ENCODE results near the gene CCDC191. TPM values are rescaled to one million over a fixed set of nuclear protein-coding genes. Genes with fewer than 3 reads are reported as not detected.

The CCDC191 gene
- total RNA-seq, 1 donor from 2014 or later = 0.99 TPM

DNA sequence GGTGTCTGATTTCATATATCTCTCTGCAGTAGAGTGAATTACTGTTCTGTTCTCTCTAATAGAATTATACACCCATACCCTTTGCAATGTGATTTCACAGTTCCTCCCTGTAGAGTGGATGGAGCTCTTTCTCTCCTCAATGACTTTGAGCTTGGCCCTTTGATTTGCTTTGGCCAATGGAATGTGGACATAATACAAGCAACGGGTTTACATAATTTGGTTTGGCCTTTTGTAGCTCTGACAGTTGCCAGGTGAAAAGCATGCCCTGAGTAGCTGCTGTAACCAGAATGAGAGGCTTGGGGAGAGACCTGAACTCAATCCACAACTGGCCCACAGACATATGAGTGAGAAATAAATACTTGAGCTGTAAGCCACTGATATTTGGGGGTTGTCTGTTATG is 76.4 kb downstream of the CCDC191 start:
- intact Hi-C loops (cut with micrococcal nuclease) = no loop called here
- DNase-seq (no peak), ATAC-seq (no peak)

GRCh38 chr3:113977822-113978221 is 78.5 kb downstream of the CCDC191 start:
- DNase-seq (no peak), ATAC-seq (no peak)
- intact Hi-C loops (cut with micrococcal nuclease) = no loop called here

GRCh38 chr3:113968986-113969385 is 87.3 kb downstream of the CCDC191 start:
- DNase-seq = no peak
- intact Hi-C loops (cut with micrococcal nuclease) = no loop called here
- ATAC-seq = peak; percentile 61

DNA sequence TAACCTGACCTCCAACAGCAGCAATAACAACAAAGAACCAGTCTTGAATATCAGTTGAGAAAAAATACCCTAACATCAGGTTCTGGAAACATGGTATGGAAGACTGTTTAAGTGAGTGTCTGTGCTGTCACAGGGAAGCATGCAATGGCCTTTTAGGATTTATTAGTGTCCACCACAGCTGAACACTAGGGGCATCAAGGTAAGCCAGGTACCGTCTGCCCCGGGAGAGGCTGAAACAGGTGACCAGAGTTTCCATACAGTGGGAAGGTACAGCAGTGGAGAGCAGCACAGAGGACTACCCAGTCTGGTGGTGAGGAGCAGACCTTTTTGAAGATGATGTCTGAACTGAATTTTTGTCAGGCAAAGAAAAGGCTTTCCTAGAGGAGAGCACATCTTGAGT is 90.2 kb downstream of the CCDC191 start:
- intact Hi-C loops (cut with micrococcal nuclease) = no loop called here
- ATAC-seq = no peak
- DNase-seq = no peak

- intact Hi-C loops (cut with micrococcal nuclease) = no loop called here
These were observed 92.4 kb downstream of the CCDC191 start for GRCh38 chr3:113963879-113964278.

GRCh38 chr3:113954091-113954685 is 102.1 kb downstream of the CCDC191 start:
- ATAC-seq = no peak
- no peak for DNase-seq
- intact Hi-C loops (cut with micrococcal nuclease) = no loop called here

More at GRCh38 chr3:113963879-113964278, 92.4 kb downstream of the CCDC191 start:
- no peak for DNase-seq
- ATAC-seq = no peak

GRCh38 chr3:113953677-113954076 is 102.6 kb downstream of the CCDC191 start:
- ATAC-seq (no peak), DNase-seq (no peak)
- intact Hi-C loops (cut with micrococcal nuclease) = no loop called here

DNA sequence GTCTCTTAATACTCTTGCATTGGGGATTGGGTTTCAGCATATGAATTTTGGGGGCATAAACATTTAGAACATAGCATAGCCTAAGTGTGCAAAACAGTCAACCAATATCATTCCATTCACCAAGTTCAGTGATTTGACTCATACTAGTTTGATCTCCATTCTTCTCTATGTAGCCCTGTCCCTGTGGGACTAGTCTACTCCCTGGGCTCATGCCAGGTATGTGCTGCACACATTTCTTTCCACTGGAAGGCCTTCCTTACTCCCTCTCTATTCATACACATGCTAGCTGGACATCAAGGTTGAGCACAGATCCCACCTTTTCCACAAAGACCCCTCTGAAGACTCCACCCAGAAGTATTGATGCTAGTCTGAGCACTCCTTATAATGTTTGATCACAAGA is 103.4 kb downstream of the CCDC191 start:
- intact Hi-C loops (cut with micrococcal nuclease) = no loop called here
- ATAC-seq (no peak), DNase-seq (no peak)

DNA sequence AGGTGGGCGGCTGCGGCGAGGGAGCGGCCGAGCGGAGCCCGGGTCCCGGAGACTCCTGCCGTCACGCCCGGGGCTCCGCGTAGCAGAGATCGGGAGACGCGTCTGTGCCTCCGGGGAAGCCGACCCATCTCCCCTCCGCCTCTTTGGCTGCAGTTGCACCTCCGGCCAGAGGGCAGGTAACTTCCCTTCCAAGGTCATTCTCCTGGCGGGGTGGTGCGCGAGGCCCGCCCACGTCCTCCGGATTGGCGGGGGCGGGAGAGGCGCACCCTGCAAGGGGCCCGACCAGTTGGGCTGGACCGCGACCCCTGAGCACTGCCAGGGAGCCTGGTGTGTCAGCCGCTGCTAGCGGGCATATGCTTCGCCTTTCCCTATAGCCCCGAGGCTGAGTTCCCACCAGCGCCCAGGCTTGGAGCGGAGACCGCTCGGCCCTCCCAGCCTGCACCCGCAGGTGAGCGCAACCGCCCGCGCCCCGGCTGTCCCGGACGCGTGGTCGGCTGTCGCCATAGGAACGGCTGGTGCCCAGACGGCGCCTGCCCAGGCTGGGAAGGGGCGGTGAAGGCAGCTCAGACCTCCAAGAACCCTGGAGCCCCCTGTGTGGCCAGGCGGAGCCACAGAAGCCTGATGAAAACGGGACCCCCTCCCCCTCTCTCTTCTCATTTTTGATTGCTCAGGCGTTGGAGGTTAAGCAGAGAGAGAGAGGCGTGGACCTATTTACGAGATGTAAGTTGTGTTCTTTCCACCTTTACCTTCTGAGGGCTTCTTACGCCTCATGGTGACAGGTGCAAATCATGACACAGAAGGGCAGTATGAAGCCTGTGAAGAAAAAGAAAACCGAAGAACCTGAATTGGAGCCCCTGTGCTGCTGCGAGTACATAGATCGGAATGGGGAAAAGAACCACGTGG is 108.1 kb downstream of the CCDC191 start:
- DNase-seq = peak; percentile 34
- intact Hi-C loops (cut with micrococcal nuclease) = no loop called here

GRCh38 chr3:113947372-113948014 is 108.8 kb downstream of the CCDC191 start, which contains the start of gene ZDHHC23:
Gene ZDHHC23 (plus strand): TSS chr3:113948013. CDS start chr3:113948803, 790 bp downstream.
- DNase-seq (peak; percentile 87), ATAC-seq (peak; percentile 97)
- intact Hi-C loops (cut with micrococcal nuclease) = no loop called here

More for the DNA sequence above, 108.1 kb downstream of the CCDC191 start:
- ATAC-seq = peak; percentile 46

DNA sequence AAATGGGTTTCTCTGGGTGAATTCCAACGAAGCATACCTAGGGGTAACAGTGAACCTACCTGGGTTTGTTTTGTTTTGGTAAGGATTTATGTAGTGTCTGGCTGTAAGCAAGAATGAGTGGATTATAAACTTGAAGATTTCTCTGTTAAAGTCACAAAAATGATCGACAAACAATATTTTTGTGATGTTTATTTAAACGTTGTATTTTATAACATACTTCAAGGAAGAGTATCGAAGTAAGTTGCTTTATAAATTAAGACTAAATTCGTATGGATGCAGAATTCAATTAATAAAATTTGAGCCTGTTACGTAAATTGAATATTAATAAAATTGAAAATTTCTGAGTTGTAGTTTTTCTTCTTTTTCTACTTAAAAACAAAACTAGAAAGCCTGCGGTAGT is 109.5 kb downstream of the CCDC191 start:
- no peak for ATAC-seq
- intact Hi-C loops (cut with micrococcal nuclease) = no loop called here

GRCh38 chr3:113927556-113927955 is 128.8 kb downstream of the CCDC191 start:
- ATAC-seq = no peak
- intact Hi-C loops (cut with micrococcal nuclease) = no loop called here
- DNase-seq = no peak

More for the DNA sequence above, 109.5 kb downstream of the CCDC191 start:
- DNase-seq = no peak

- no peak for DNase-seq
- intact Hi-C loops (cut with micrococcal nuclease) = no loop called here
- no peak for ATAC-seq
These were observed 141.7 kb downstream of the CCDC191 start for GRCh38 chr3:113914646-113915045.

Other genes with a start within 250 kb of the CCDC191 start
- 3.4 TPM for gene GRAMD1C, start 217.7 kb downstream of the CCDC191 start, total RNA-seq
- 3.4 TPM for gene ZDHHC23, start 108.5 kb downstream of the CCDC191 start, total RNA-seq
- 3.6 TPM for gene QTRT2, start 211 bp upstream of the CCDC191 start, total RNA-seq
- not detected for gene DRD3, start 122.5 kb upstream of the CCDC191 start, total RNA-seq
- gene ZNF80, start 181.1 kb upstream of the CCDC191 start, total RNA-seq = not detected
- not detected for gene TIGIT, start 237.5 kb upstream of the CCDC191 start, total RNA-seq